ENCODE measurements around the gene GFRA1.

GFRA1 gene

GRCh38 chr10:116241085-116241484 lies 31.9 kb downstream of the GFRA1 start:
- DNase-seq (ENCODE audit: low spot score) (no peak), FAIRE-seq (no peak)

DNA sequence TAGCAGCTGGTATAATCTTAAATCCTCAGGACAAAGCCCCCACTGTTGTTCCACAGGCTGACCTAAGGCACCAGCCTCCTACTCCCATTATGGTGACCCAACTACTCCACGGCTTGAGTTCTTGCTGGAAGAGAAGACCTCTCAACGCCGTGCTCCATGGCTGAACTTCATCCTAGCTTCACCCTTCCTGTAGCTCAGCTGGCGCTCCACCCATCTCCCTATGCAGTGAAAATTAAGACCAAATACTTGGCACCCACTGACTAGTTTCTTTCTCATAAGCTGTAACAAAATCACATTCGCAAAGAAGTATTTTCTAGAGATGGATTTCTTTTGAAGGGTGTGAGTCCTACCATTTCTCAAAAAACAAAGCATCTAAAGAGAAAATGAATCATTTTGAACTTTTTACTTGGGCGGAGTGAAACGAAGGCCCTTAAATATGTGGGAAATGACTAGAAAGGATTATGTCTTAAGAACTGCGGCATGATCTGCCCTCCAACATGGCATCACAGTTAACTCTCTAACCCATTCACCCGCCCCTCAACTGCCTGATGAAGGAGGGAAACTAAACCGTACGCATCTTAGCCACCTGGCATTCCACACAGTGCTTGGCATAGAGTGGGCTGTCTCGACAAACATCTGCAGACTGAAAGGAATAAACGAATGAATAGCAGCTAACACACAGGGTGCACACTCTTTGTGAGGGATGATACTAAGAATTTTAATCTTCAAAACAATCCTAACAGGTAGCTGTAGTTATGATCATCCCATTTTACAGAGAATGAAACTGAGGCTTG lies 32.7 kb downstream of the GFRA1 start:
- FAIRE-seq (no peak), DNase-seq (ENCODE audit: low spot score) (no peak)

GRCh38 chr10:116239229-116239628 lies 33.8 kb downstream of the GFRA1 start:
- DNase-seq (ENCODE audit: low spot score) (no peak), FAIRE-seq (no peak)

- DNase-seq (ENCODE audit: low spot score) = no peak
- no peak for FAIRE-seq
Observed at GRCh38 chr10:116237970-116238369, 35.0 kb downstream of the GFRA1 start.

GRCh38 chr10:116237260-116237659 lies 35.7 kb downstream of the GFRA1 start:
- FAIRE-seq = no peak

GRCh38 chr10:116233230-116233629 lies 39.8 kb downstream of the GFRA1 start:
- DNase-seq (ENCODE audit: low spot score) (no peak), FAIRE-seq (no peak)

More at GRCh38 chr10:116237260-116237659, 35.7 kb downstream of the GFRA1 start:
- no peak for DNase-seq (ENCODE audit: low spot score)

DNA sequence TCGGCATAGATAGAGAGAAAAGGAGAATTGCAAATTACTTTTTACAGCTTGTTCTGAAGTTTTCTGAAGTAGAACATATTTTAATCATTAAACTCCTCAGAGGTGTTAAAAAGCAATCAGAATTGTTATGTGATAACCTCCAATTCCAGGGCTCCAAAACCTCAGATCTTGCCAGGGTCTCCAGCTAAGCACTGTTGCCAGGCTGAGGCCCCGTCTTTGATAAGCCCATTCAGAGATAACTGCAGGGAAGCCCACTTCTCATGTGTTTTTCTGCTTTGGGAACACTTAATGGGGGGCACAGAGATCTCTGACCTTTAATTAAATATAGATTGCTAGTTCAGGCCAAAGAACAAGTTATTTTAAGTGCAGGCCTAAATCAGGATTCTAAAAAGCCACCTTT lies 40.4 kb downstream of the GFRA1 start:
- FAIRE-seq = no peak
- no peak for DNase-seq (ENCODE audit: low spot score)

DNA sequence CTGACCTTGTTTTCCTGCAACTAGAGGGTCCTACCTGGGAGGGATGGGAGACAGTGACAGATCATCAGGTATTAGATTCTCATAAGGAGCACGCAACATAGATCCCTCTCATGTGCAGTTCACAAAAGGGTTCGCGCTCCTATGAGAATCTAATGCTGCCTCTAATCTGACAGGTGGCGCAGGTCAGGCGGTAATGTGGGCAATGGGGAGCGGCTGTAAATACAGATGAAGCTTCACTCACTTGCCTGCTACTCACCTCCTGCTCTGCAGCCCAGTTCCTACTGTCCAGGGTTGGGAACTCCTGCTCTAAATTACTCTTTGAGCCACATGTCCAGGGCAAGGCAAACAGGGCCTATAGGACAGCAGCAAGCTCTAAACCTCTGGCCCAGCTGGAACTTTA lies 46.2 kb downstream of the GFRA1 start:
- DNase-seq (ENCODE audit: low spot score) (no peak), FAIRE-seq (no peak)

- DNase-seq (ENCODE audit: low spot score) = no peak
- FAIRE-seq = no peak
Observed at GRCh38 chr10:116226053-116226452, 47.0 kb downstream of the GFRA1 start.

- DNase-seq (ENCODE audit: low spot score) (no peak), FAIRE-seq (no peak)
Observed at GRCh38 chr10:116223289-116223688, 49.7 kb downstream of the GFRA1 start.

- no peak for DNase-seq (ENCODE audit: low spot score)
- no peak for FAIRE-seq
Observed at GRCh38 chr10:116221053-116221452, 52.0 kb downstream of the GFRA1 start.

GRCh38 chr10:116216676-116217075 lies 56.3 kb downstream of the GFRA1 start:
- DNase-seq (ENCODE audit: low spot score) (no peak), FAIRE-seq (no peak)

- FAIRE-seq (no peak), DNase-seq (ENCODE audit: low spot score) (no peak)
Observed at GRCh38 chr10:116215651-116216050, 57.4 kb downstream of the GFRA1 start.

GRCh38 chr10:116211682-116212081 lies 61.3 kb downstream of the GFRA1 start:
- FAIRE-seq (no peak), DNase-seq (ENCODE audit: low spot score) (peak; percentile 28)

DNA sequence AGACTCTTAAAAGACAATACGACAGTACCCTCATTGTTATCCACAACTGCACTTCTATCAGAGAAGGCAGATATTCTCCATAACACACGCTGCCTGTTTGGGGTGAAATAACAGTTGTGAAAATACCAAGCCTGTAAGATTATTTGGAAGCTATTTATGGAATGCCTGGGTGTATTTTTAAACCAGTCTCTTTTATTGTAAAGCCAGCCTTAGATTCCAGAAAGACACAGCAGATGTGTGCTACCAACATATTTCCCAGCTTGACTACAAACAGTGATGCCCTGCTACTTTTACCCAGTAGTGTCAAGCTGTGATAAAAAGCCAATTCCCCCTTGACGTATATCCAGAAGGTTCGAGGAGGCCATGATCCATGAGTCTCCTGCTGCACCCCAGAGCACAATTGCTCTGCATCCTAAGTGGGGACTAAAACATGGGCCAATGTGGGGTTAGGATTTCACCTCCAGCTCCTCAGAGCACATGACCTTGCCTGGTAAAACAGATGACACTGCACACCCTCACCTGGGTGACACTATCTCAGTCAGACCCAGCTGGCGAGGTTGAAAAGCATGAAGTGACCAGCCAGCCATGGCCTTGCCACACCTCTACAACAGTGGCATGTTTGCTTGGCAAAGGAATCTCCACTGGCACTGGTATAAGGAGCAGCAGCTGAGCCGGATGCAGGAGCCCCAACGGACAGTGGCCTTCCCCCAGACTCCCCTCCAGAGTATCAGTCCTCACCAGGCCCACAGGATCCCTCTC lies 62.2 kb downstream of the GFRA1 start:
- DNase-seq (ENCODE audit: low spot score) = no peak
- no peak for FAIRE-seq

DNA sequence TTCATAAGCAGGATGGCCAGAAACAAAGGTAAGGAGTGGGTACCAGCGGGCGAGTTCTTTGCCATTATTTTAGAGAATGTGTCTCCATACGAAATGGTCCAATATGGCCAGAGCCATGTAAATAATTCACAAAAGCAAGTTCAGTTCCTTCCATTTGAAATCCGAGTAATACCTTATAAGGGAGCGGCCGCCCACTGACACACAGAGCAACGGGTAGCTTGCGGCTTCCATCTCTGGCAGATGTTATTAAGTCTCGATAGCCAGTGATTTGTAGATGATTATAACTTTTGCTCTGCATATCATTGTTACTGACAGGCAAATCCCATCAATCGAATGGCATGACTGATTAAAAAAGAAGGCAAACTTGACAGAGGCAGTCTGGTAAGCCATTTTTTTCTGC lies 63.2 kb downstream of the GFRA1 start:
- FAIRE-seq = no peak
- no peak for DNase-seq (ENCODE audit: low spot score)

DNA sequence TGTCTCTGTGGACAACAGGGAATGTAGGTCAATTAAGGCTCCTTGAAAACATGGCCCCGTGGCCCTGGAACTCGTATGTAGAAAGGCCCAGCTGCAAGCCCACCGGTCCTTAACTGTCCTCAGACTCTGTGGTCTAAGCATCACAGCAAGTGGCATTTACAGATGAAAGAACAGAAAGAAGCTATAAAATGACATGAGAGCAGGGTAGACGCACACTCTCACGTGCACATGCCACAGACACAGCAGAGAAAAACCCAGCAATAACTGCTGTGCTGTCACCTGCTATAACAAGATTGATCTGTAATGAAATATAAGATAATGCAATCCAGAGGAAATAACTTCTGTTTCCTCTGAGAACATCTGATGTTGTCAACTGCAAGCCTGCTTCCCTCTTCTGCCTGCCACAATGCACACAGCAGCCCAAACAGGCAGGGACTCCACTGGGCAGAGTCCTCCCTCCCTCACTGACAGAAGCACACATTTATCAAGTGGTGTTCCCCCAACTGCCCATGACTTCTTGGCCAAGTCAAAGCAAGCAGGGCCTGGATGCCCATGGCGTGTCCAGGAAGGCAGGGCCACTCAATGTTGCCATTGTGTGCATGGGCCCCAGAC lies 63.9 kb downstream of the GFRA1 start:
- FAIRE-seq = no peak

DNA sequence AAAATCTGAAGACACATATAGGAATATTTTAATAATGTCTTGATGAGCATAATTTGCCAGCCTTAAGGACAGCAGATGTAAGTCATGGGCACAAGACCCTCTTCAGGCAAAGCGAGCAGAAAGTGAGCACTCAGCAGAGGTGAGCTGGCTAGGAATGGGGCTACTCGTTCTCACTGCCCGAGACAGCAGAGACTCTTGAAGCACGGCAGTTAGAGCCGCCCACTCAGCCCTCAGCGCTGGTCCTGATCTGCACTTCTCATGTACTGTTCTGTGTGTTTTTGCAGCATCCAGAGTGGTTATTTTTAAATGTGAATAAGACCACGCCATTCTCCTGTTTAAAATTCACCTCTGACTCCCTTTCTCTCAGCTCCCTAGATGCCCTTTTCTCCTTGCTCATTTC lies 65.3 kb downstream of the GFRA1 start:
- DNase-seq (ENCODE audit: low spot score) = no peak
- FAIRE-seq = no peak

More for the DNA sequence above, 63.9 kb downstream of the GFRA1 start:
- no peak for DNase-seq (ENCODE audit: low spot score)

DNA sequence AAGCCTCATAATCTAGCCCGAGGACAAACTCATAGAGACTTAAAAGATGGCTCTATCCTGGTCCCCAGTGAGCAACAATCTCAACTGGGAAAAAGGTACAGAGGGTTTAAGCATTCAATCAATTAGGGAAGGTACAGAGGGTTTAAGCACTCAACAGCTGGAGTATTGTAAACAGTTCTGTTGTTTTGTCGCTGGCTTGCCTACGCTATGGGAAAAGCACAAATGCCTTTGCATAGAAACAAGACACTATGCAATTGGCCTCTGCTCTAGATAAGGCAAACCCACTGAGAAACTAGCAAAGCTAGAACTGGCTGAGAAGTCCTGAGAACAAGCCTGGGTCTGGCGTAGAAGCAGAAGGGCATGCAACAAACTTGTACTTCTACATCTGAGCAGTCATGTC lies 69.3 kb downstream of the GFRA1 start:
- FAIRE-seq (no peak), DNase-seq (ENCODE audit: low spot score) (no peak)

DNA sequence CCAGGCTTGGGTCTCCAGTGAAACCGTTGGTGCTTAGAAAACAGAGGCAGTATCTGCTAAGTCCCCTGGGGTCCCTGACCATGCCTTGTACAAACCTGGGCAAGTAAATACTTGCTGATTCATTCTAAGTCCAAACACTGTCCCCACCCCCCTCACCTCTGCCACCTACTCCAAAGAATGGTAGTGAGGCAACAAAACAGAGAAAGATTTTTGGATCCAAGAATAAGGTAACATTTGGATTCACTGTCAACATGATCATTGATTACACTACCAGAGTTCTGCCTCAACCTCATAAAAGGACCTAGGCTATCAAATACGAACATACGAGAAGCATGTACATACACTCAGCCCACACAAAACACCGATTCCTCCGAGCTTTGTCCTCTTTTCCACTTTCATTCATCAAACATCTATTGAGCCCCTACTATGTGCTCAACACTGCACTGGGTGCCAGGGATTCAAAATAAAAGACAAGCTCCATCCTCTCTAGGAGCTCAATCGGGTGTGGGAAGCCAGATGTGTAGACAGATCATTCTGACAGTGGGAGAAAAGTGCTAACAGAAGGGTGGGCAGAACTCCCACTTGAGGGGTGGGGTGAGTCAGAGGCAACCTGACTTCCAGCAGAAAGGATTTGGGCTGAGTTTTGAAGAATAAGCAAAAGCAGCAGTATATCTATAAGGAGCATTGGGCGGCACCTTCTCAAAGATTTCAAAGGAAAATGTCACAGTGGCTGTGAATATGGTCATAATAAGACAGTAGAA lies 71.2 kb downstream of the GFRA1 start:
- FAIRE-seq (no peak), DNase-seq (ENCODE audit: low spot score) (no peak)

DNA sequence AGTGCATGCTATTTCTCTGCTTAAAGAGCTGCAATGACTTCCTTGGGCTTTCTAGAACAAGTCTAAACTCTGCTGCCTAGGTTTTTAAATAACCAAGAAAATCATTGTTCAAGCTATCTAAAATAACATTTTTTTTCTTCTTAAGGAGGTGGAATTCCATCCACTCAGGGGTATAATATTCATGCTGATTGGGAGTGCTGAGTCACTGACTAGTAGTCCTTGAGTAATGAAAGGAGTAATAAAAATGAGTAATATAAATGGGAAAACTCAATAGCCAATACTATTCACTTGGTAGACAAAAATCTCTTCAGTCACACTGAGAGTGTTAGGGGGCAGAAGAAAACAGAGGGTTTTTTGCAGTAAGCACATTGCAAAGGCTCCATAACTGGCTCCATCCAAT lies 72.0 kb downstream of the GFRA1 start:
- DNase-seq (ENCODE audit: low spot score) = no peak
- no peak for FAIRE-seq

- no peak for DNase-seq (ENCODE audit: low spot score)
- no peak for FAIRE-seq
Observed at GRCh38 chr10:116198676-116199035, 74.3 kb downstream of the GFRA1 start.
